ENCODE data around the gene CDH7. TPM values are rescaled to one million over a fixed set of nuclear protein-coding genes. Genes with fewer than 3 reads are reported as not detected.

Gene CDH7
- total RNA-seq, 1 donor from 2014 or later, result 2.7 TPM

DNA sequence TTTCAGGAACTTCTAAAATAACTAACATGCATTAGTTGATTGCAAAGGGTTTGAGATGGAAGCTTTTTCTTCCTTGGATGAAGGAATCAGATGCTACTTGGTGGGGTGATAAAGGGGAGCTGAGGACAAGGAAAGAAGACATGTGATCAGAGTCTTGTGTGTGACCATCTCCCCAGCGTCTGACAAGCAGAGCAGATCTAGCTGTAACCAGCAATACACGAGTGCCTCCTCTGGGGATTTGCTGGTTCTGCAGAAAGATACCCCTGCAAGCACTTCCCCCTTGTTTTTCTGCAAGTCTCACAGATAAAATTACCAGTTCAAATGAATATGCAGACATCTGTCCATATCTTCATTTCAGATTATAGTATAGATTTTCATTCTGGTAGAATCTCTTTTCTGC, 2.7 kb downstream of the CDH7 start:
- Histone ChIP-seq H3F3A (ENCODE audit: low read depth) (peaks cover 9% of the 10 kb centered on the region), H3K4me1 (peaks cover 12% of the 10 kb centered on the region), H3K9ac (no peak overlapping the region), H3K27ac (no peak overlapping the region), H3K9me3 (ENCODE audit: low read depth) (no peaks in the 10 kb centered on the region), H3K27me3 (peaks cover 46% of the 10 kb centered on the region), H4K20me1 (ENCODE audit: low read depth) (peaks cover 3% of the 10 kb centered on the region), H3K4me3 (no peak overlapping the region), H3K4me2 (no peak overlapping the region), H2AFZ (replicated peaks) (no peak overlapping the region), H3K36me3 (no peaks in the 10 kb centered on the region), H3K79me2 (ENCODE audit: low read depth) (no peaks in the 10 kb centered on the region)
- H3K4me3 Mint-ChIP-seq, result peak overlapping the region; percentile 18
- no peaks in the 10 kb centered on the region for H3K36me3 Mint-ChIP-seq
- H3K27me3 Mint-ChIP-seq (ENCODE audit: insufficient read depth, low read depth), result peaks cover 23% of the 10 kb centered on the region
- no peak overlapping the region for H3K27ac Mint-ChIP-seq
- no peaks in the 10 kb centered on the region for H3K9me3 Mint-ChIP-seq
- DNase-seq (ENCODE audit: low spot score), result peak; percentile 85
- peaks cover 33% of the 10 kb centered on the region for H3K4me1 Mint-ChIP-seq
- TF ChIP-seq CTCF (IDR thresholded peaks at IDR 0.05), result peak; percentile 77
- no peak for TF ChIP-seq EZH2phosphoT487 (IDR thresholded peaks at IDR 0.05)

DNA sequence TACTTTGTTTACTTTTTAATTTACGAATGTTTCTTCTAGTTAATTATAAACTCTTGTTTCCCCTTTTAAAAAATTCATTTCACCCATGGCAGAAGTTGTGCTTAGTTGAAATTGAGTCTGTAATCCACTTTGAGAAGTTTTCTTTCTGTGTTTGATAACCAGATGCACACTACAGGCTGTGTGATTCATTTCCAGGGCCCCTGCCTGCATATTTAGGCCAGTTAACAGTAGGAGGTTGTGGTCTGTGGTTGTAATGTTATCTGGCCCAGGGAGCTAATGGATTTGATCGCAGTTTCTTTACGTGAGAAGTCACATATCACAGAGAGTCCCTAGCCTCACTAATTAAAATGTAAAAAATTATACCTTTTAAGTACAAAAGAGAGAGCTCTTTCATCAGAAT, 3.3 kb downstream of the CDH7 start:
- Histone ChIP-seq H3F3A (ENCODE audit: low read depth) (peaks cover 9% of the 10 kb centered on the region), H2AFZ (replicated peaks) (no peak overlapping the region), H3K4me3 (no peak overlapping the region), H3K9ac (no peak overlapping the region), H3K4me1 (peaks cover 12% of the 10 kb centered on the region), H3K4me2 (no peak overlapping the region), H3K79me2 (ENCODE audit: low read depth) (no peaks in the 10 kb centered on the region), H4K20me1 (ENCODE audit: low read depth) (peaks cover 3% of the 10 kb centered on the region), H3K27ac (no peak overlapping the region), H3K36me3 (no peaks in the 10 kb centered on the region), H3K27me3 (peaks cover 43% of the 10 kb centered on the region), H3K9me3 (ENCODE audit: low read depth) (no peaks in the 10 kb centered on the region)
- Mint-ChIP-seq H3K4me1 (peaks cover 33% of the 10 kb centered on the region), H3K27me3 (ENCODE audit: insufficient read depth, low read depth) (peaks cover 23% of the 10 kb centered on the region), H3K9me3 (no peaks in the 10 kb centered on the region), H3K27ac (no peak overlapping the region), H3K36me3 (no peaks in the 10 kb centered on the region), H3K4me3 (no peak overlapping the region)
- no peak for DNase-seq (ENCODE audit: low spot score)
- TF ChIP-seq EZH2phosphoT487 (IDR thresholded peaks at IDR 0.05) (no peak), EZH2 (IDR thresholded peaks at IDR 0.05) (no peak), CTCF (IDR thresholded peaks at IDR 0.05) (no peak)

DNA sequence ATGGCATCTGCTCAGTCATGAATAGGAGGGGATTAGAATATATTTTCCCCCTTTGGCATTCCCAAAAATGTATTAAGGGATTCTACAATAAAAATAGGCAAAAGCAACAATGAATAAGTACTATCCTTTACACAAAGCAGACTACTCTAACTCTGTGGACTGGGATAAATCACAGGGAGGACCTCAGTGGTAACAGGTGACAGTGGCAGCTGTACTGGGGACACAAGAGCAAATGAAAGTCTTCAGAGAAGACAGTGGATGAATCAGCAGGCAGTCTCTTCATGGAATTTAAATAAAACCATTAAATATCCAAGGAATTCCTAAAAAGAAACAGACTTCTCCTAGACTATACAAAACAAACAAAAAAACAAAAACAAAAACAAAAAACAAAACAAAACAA, 4.8 kb downstream of the CDH7 start:
- Histone ChIP-seq H3K79me2 (ENCODE audit: low read depth) (no peaks in the 10 kb centered on the region), H3K36me3 (no peaks in the 10 kb centered on the region), H3F3A (ENCODE audit: low read depth) (peaks cover 9% of the 10 kb centered on the region), H3K4me2 (no peak overlapping the region), H2AFZ (replicated peaks) (no peak overlapping the region), H3K4me1 (peaks cover 5% of the 10 kb centered on the region), H4K20me1 (ENCODE audit: low read depth) (peaks cover 3% of the 10 kb centered on the region), H3K9me3 (ENCODE audit: low read depth) (no peaks in the 10 kb centered on the region), H3K4me3 (no peak overlapping the region), H3K27me3 (peaks cover 28% of the 10 kb centered on the region), H3K9ac (no peak overlapping the region), H3K27ac (no peak overlapping the region)
- H3K9me3 Mint-ChIP-seq, result no peaks in the 10 kb centered on the region
- H3K27me3 Mint-ChIP-seq (ENCODE audit: insufficient read depth, low read depth), result peaks cover 17% of the 10 kb centered on the region
- DNase-seq (ENCODE audit: low spot score), result no peak
- peaks cover 23% of the 10 kb centered on the region for H3K4me1 Mint-ChIP-seq
- H3K36me3 Mint-ChIP-seq, result no peaks in the 10 kb centered on the region
- TF ChIP-seq EZH2phosphoT487 (IDR thresholded peaks at IDR 0.05) (no peak), EZH2 (IDR thresholded peaks at IDR 0.05) (no peak), CTCF (IDR thresholded peaks at IDR 0.05) (no peak)
- H3K27ac Mint-ChIP-seq, result no peak overlapping the region
- no peak overlapping the region for H3K4me3 Mint-ChIP-seq
